Suprapubic skin (tissue), 4 donors: ENCODE results near the gene PRSS1. TPM values are rescaled to one million over a fixed set of nuclear protein-coding genes. Genes with fewer than 3 reads are reported as not detected.

Source experiments
- DNase-seq, 2 donors: peaks; one replicate each; pipeline ENCODE4 v3.0.0-alpha.2; 2019; ENCODE audit warnings: low spot score in 2 of 2
- H3K27ac ChIP-seq: fragments of 200-600 bp; sonication (generic); one replicate; pipeline ENCODE4 v1.5.1; 2019
- H3K27me3 ChIP-seq: fragments of 200-600 bp; sonication (generic); one replicate; pipeline ENCODE4 v1.5.1; 2019
- H3K36me3 ChIP-seq: fragments of 200-600 bp; sonication (generic); one replicate; pipeline ENCODE4 v1.5.1; 2019
- H3K4me1 ChIP-seq: fragments of 200-600 bp; sonication (generic); one replicate; pipeline ENCODE4 v1.5.1; 2019
- H3K4me3 ChIP-seq: fragments of 200-600 bp; sonication (generic); one replicate; pipeline ENCODE4 v1.5.1; 2019; ENCODE audit warnings: mild to moderate bottlenecking
- H3K9me3 ChIP-seq: fragments of 200-600 bp; sonication (generic); one replicate; pipeline ENCODE4 v1.5.1; 2019
- EP300 ChIP-seq: sonication (generic); formaldehyde crosslinking; IDR thresholded peaks from one replicate; pipeline ENCODE4 v1.6.1; 2017; ENCODE audit warnings: antibody characterized with exemption
- POLR2A ChIP-seq, 2 donors: fragments of 450-650 bp; IDR thresholded peaks; one replicate each; pipeline ENCODE4 v1.6.1; 2017; ENCODE audit warnings: antibody characterized with exemption in 2 of 2, mild to moderate bottlenecking in 2 of 2, moderate library complexity in 2 of 2
- POLR2AphosphoS5 ChIP-seq, 3 donors: sonication (generic); formaldehyde crosslinking; IDR thresholded peaks; one replicate each; pipeline ENCODE4 v1.6.1; 2017; ENCODE audit warnings: antibody characterized with exemption in 3 of 3
- WGBS: methylation state at CpG from one replicate; pipeline ENCODE4 v1.1.5; 2018; 5-methylcytosine and 5-hydroxymethylcytosine counted together
- total RNA-seq, 4 donors: library from RNA; depleted of rRNA; stranded (reverse); fragments of >200 nt; gene quantifications; one replicate each; pipeline ENCODE4 v1.1.0, GENCODE V29; 2016
- TF ChIP-seq, protein P1 (sequence below), 2 donors: fragments of 200-600 bp in 1 of 2; fragments of 450-650 bp in 1 of 2; sonication (generic) in 1 of 2; IDR thresholded peaks; one replicate each; pipeline ENCODE4 v1.5.1; 2016 to 2019; ENCODE audit warnings: antibody characterized with exemption in 2 of 2, mild to moderate bottlenecking in 1 of 2, moderate library complexity in 1 of 2

PRSS1 gene
- total RNA-seq, 4 donors from 2014 or later, result not detected

DNA sequence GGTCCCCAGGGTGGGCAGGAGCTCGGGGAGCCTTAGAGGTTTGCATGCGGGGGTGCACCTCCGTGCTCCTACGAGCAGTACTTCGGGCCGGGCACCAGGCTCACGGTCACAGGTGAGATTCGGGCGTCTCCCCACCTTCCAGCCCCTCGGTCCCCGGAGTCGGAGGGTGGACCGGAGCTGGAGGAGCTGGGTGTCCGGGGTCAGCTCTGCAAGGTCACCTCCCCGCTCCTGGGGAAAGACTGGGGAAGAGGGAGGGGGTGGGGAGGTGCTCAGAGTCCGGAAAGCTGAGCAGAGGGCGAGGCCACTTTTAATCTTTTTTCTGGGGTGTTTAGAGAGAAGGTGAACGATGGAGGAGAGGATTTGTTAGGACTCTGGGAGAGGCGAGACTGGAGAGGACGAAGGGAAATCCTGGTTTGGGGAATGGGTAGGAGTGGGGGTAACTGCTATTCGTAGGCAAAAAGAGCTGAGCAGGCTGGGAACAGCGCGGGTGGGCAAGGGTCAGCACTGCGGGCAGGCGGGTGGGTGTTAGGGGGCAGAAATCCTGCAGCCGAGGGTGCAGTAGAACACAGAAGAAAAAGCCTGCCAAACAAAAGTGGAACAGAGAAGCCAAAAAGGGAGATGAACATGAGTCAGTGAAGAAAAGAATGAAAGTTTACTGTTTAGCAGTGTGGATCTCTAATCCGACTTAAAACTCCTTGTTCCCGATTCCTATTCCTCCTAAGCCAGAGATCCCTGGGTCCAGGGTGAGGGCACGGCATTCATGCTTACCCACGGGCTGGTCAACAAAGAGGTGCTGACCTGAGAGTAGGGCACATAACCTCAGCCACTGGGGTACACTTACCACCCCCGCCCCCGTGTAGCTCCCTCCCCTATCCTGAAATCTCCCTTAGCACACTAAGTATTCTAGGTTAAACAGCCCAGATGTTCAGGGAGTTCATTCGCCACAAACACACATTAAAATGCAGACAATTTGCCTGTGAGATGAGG, 48.4 kb downstream of the PRSS1 start:
- H3K27ac ChIP-seq, result no peak overlapping the region
- peak in 1 of 2 donors; percentile 38 for DNase-seq
- H3K4me3 ChIP-seq, result peak overlapping the region; percentile 50
- peaks cover 18% of the 10 kb centered on the region for H3K4me1 ChIP-seq
- TF ChIP-seq EP300, result no peak
- TF ChIP-seq, protein P1, sequence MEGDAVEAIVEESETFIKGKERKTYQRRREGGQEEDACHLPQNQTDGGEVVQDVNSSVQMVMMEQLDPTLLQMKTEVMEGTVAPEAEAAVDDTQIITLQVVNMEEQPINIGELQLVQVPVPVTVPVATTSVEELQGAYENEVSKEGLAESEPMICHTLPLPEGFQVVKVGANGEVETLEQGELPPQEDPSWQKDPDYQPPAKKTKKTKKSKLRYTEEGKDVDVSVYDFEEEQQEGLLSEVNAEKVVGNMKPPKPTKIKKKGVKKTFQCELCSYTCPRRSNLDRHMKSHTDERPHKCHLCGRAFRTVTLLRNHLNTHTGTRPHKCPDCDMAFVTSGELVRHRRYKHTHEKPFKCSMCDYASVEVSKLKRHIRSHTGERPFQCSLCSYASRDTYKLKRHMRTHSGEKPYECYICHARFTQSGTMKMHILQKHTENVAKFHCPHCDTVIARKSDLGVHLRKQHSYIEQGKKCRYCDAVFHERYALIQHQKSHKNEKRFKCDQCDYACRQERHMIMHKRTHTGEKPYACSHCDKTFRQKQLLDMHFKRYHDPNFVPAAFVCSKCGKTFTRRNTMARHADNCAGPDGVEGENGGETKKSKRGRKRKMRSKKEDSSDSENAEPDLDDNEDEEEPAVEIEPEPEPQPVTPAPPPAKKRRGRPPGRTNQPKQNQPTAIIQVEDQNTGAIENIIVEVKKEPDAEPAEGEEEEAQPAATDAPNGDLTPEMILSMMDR (IDR thresholded peaks at IDR 0.05), result no peak
- TF ChIP-seq POLR2A (IDR thresholded peaks at IDR 0.05), result no peak
- no peak for TF ChIP-seq POLR2AphosphoS5 (IDR thresholded peaks at IDR 0.05)
- WGBS, result 8% methylated on average over 29 of the region's 33 CpGs
- H3K27me3 ChIP-seq, result peaks cover 48% of the 10 kb centered on the region
- H3K36me3 ChIP-seq, result no peaks in the 10 kb centered on the region
- H3K9me3 ChIP-seq, result no peaks in the 10 kb centered on the region

DNA sequence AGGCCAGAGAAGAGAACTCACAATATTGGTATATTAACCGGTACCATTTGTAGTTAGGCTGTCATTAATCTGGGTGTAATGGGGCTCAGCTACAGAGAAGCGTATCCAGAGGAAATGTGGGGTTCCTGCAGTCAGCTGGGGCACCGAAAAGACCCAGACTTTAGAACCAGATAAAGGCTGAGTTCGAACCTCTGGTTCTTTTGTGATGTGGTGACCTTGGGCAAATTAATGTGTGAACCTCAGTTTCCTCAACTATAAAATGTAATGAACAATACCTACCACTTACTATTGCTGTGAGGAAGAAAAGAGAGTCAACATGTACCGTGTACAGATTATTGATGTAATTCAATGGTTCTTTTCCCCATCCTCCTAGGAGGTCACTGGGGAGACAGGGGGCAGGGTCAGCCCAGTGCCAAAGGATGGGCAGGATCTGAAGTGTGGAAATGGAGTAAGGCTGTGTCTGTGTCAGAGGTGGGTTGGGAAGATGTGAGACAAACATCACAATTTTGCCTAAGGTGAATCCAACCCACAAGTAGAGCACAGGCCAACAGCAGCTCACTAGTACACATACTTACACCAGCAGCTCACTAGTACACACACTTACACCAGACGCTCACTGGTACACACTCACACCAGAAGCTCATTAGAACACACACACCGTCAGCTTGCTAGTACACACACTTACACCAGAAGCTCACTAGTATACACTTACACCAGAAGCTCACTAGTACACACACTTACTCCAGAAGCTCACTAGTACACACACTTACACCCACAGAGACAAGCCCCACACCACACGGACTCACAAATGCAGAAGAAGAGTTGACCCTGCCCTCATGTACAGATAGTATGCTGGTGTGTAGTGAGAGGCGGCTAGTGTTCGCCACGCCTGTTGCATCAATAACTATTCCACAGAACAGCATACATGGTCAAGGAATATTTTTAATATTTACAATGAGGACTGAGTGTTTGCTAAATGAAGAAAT, 49.5 kb downstream of the PRSS1 start:
- Histone ChIP-seq H3K27me3 (peaks cover 48% of the 10 kb centered on the region), H3K4me3 (no peak overlapping the region), H3K9me3 (no peaks in the 10 kb centered on the region), H3K27ac (no peak overlapping the region), H3K36me3 (no peaks in the 10 kb centered on the region), H3K4me1 (peaks cover 18% of the 10 kb centered on the region)
- TF ChIP-seq POLR2A (IDR thresholded peaks at IDR 0.05), result no peak
- TF ChIP-seq, protein P1 (IDR thresholded peaks at IDR 0.05), result no peak
- no peak for TF ChIP-seq POLR2AphosphoS5 (IDR thresholded peaks at IDR 0.05)
- no peak for TF ChIP-seq EP300
- 86% methylated on average over 11 of the region's 11 CpGs for WGBS
- peak in 1 of 2 donors; percentile 10 for DNase-seq

DNA sequence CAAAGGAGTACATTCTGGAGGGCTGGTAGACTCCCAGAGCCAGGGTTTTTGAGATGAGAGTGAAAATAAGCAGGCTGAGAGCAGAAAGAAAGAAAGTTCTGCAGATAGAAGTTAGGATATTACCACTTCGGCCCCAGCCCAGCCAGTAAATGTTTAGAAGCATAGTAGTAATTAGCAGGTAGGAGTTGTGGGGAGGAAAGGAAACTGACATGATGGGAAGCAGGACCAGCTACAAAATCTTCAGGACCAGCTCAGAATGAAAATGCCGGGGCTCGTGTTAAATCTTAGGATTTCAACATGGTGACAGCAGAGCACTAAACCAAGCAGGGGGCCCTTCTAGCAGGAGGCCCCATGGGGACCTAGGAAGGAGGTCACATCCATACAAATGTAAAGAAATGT, 50.2 kb downstream of the PRSS1 start:
- H3K4me3 ChIP-seq, result no peak overlapping the region
- peaks cover 18% of the 10 kb centered on the region for H3K4me1 ChIP-seq
- DNase-seq, result peak in 1 of 2 donors; percentile 10
- no peak for TF ChIP-seq POLR2A (IDR thresholded peaks at IDR 0.05)
- no peak for TF ChIP-seq EP300
- TF ChIP-seq, protein P1 (IDR thresholded peaks at IDR 0.05), result no peak
- WGBS, result 76% methylated on average over 3 of the region's 3 CpGs
- H3K27me3 ChIP-seq, result peaks cover 48% of the 10 kb centered on the region
- H3K9me3 ChIP-seq, result no peaks in the 10 kb centered on the region
- H3K27ac ChIP-seq, result no peak overlapping the region
- no peaks in the 10 kb centered on the region for H3K36me3 ChIP-seq

DNA sequence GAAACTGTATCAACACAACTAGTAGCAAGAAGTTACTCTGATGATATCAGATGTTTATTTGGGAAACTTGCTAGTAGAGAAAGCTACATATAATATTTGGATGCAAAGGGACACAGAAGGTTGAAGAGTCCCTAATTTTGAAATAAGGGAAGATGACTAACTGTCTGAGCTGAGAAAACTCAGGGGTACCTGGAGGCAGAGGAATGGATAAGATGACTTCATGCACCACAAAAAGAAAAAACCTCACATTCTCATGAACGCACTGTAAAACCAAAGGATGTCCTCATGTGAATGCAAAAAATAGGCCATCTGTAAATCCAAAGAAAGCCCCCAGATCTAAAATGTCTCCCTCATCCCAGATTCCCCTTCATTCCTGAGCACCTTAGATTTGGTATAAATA, 50.8 kb downstream of the PRSS1 start:
- Histone ChIP-seq H3K9me3 (no peaks in the 10 kb centered on the region), H3K36me3 (no peaks in the 10 kb centered on the region), H3K27me3 (peaks cover 48% of the 10 kb centered on the region), H3K4me3 (no peak overlapping the region), H3K4me1 (peaks cover 18% of the 10 kb centered on the region), H3K27ac (no peak overlapping the region)
- 94% methylated on average over 1 of the region's 1 CpG for WGBS
- DNase-seq, result no peak
- TF ChIP-seq POLR2AphosphoS5 (IDR thresholded peaks at IDR 0.05), result no peak
- TF ChIP-seq, protein P1 (IDR thresholded peaks at IDR 0.05), result no peak
- no peak for TF ChIP-seq EP300
- TF ChIP-seq POLR2A (IDR thresholded peaks at IDR 0.05), result no peak
